ENCODE results near the gene CTLA4.

Gene CTLA4

DNA sequence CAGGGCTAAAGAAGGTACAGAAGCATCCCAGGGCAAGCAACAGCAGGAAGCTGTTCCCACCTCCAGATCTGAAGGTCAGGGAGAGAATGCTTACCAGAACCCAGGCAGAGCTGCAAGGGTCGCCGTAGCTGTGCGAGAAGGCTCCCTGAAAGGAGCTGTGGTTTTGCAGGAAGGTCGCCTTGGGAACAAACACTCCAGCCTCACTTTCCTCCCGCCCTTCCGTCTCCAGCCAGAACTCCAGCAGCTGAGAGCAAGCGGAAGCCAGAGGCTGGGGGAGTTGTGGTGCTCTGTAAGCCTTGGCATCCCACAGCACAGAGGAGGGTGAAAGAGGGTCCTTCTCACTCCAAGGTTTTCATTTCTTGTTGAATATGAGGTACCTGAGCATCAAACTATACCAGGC, 50.7 kb downstream of the CTLA4 start:
- ChIA-PET CTCF (no interaction called here), POLR2A (no interaction called here)
- TF ChIP-seq FOXK2 (IDR thresholded peaks at IDR 0.05) (no peak), TARDBP (IDR thresholded peaks at IDR 0.05) (no peak), ELF4 (IDR thresholded peaks at IDR 0.05) (no peak), HDGF (IDR thresholded peaks at IDR 0.05; ENCODE audit: borderline replicate concordance) (no peak), ARNT (IDR thresholded peaks at IDR 0.05) (no peak), FOXM1 (IDR thresholded peaks at IDR 0.05; ENCODE audit: borderline replicate concordance) (no peak), NFRKB (IDR thresholded peaks at IDR 0.05) (no peak)
- TF ChIP-seq, protein P1, sequence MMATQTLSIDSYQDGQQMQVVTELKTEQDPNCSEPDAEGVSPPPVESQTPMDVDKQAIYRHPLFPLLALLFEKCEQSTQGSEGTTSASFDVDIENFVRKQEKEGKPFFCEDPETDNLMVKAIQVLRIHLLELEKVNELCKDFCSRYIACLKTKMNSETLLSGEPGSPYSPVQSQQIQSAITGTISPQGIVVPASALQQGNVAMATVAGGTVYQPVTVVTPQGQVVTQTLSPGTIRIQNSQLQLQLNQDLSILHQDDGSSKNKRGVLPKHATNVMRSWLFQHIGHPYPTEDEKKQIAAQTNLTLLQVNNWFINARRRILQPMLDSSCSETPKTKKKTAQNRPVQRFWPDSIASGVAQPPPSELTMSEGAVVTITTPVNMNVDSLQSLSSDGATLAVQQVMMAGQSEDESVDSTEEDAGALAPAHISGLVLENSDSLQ (IDR thresholded peaks at IDR 0.05): no peak
- no peak for DNase-seq (ENCODE audit: extremely low spot score)

DNA sequence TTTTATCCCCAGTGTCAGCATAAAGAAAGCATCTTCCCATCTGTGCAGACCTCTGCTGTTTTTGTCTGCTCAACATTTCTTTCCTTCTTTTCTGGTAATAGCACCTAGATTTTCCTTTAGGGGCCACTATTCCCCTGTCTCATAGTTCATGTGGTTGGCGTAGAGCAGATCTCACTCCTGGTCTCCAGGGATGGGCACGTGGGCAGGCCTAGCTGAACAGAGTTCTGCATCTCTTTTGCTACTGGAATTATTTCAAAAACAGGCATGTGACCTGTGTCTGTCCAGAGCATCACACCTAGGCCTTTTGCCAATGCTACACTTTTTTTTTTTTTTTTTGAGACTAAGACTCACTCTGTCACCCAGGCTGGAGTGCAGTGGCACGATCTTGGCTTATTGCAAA, 51.3 kb downstream of the CTLA4 start:
- no peak for TF ChIP-seq ZNF384 (IDR thresholded peaks at IDR 0.05)
- no peak for TF ChIP-seq CTBP1 (IDR thresholded peaks at IDR 0.05; ENCODE audit: borderline replicate concordance)
- no peak for TF ChIP-seq FOXK2 (IDR thresholded peaks at IDR 0.05)
- no peak for TF ChIP-seq ARNT (IDR thresholded peaks at IDR 0.05)
- no peak for TF ChIP-seq HDGF (IDR thresholded peaks at IDR 0.05; ENCODE audit: borderline replicate concordance)
- no peak for TF ChIP-seq SUZ12 (IDR thresholded peaks at IDR 0.05)
- TF ChIP-seq TARDBP (IDR thresholded peaks at IDR 0.05): no peak
- no peak for TF ChIP-seq ELF4 (IDR thresholded peaks at IDR 0.05)
- TF ChIP-seq LEF1 (IDR thresholded peaks at IDR 0.05; ENCODE audit: borderline replicate concordance): no peak
- TF ChIP-seq BHLHE40 (IDR thresholded peaks at IDR 0.05; ENCODE audit: borderline replicate concordance): no peak
- no peak for TF ChIP-seq FOXM1 (IDR thresholded peaks at IDR 0.05; ENCODE audit: borderline replicate concordance)
- no peak for TF ChIP-seq NFRKB (IDR thresholded peaks at IDR 0.05)
- no peak for TF ChIP-seq SP1 (IDR thresholded peaks at IDR 0.05)
- TF ChIP-seq FOXA1 (IDR thresholded peaks at IDR 0.05): no peak
- CTCF ChIA-PET: no interaction called here
- POLR2A ChIA-PET: no interaction called here
- DNase-seq (ENCODE audit: extremely low spot score): no peak

Measured in HEK293T (cell line).